NK-92 treated with Interleukin-12 subunit alpha and Interleukin-12 subunit beta, amount 100 ng/mL, for 24 hours (cell line): ENCODE data around the gene FKBP15.
A peak's percentile ranks its signal among the peaks of the same experiment; 100 is the strongest.
"Not testable (repeated sequence)": the region's sequence is repeated elsewhere in the genome, so short reads cannot be mapped to it uniquely, and the experiment has no call there.

Experiments used
- DNase-seq: peaks from one replicate; lab custom pipeline; 2025; lab: John Stamatoyannopoulos, UW

Gene FKBP15

DNA sequence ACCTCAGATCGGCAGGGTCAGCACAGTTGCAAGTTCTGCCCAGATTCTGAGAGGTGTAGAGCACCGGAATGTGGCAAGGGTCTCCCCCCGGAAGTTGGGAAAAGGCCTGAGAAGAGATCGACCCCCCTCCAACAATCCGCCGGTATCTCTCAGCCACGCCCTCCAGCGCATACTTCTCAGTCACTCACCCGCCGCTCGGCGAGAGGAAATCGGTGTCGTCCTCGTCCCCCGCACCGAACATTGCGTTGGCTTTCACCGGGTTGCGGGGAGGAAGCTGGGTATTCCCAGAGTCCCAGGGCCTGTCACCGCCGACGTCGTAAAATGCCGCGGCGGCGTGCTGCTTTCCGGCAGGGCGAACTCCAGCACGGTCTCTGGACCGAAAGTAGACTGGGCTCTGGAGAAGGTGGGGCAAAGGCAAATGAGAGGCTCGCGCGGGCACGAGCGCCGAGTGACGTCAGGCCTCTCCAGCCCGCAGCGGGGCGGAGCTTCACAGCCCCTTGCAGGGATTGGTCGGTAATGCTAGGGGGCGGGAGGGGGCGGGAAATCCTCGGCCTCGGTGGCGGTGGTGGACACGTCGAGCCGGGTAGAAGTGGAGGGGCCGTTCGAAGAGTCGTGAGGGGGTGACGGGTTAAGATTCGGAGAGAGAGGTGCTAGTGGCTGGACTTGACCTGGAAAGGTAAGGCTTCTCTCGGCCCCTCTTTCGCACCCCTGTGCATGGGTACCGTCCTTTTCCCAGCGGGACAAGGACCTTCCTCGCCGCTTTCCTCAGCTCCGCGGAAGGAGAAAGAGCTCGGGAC lies at the start of gene FKBP15, which contains the start of gene SLC31A1:
Gene FKBP15, minus strand, starts transcription at position 275 of the 797 bp plus-strand sequence. Its CDS starts 34 bp downstream, at position 241.
Gene SLC31A1, plus strand, starts transcription at position 542 of the 797 bp plus-strand sequence. CDS start 34,605 bp downstream, outside the sequence.
- peak; percentile 92 for DNase-seq

DNA sequence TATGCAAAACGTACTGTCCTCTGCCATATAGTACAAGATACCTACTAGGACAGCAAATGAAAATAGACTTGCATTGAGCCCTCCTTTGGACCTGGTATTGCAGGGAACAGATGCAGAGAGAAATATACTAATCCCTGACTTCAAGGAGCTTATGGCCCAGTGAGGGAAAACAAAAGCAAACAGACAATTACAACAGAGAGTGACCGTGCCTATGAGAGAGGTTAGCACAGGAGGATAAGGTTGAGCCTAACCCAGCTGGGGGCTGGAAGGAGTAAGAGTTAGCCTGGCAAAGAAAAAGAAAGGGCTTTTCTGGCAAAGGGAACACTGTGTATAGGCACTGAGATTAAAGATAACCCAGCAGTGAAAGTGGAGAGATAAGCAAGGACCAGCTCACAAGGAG lies 48.8 kb upstream of the FKBP15 start:
- DNase-seq: no peak

- no peak for DNase-seq
Measured at GRCh38 chr9:113269355-113269754, 48.3 kb upstream of the FKBP15 start.

GRCh38 chr9:113267911-113268566 lies 47.0 kb upstream of the FKBP15 start:
- no peak for DNase-seq

GRCh38 chr9:113266174-113266573 lies 45.1 kb upstream of the FKBP15 start:
- DNase-seq: no peak

- no peak for DNase-seq
Measured at GRCh38 chr9:113261917-113262671, 41.0 kb upstream of the FKBP15 start.

DNA sequence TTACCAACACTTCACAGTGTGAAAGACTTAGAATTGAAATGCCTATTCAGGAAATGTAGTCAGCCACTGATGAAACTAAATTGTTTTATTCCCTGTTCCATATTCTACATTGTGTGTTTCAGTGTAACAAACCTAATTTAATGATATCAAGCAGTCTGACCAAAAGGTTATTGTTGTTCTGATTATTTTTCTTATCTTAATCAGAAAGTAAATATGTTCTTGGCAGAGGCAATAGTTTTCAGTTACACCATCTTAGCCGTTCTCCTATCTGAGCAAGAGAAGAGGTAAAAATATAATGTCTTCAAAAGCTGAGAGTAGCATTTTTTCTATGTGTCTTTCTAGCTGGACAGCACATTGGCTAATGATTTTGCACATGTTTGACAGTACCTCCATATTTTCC lies 37.2 kb upstream of the FKBP15 start:
- DNase-seq: no peak

- DNase-seq: no peak
Measured at GRCh38 chr9:113257863-113258262, 36.8 kb upstream of the FKBP15 start.

- DNase-seq: no peak
Measured at GRCh38 chr9:113255438-113255837, 34.4 kb upstream of the FKBP15 start.

DNA sequence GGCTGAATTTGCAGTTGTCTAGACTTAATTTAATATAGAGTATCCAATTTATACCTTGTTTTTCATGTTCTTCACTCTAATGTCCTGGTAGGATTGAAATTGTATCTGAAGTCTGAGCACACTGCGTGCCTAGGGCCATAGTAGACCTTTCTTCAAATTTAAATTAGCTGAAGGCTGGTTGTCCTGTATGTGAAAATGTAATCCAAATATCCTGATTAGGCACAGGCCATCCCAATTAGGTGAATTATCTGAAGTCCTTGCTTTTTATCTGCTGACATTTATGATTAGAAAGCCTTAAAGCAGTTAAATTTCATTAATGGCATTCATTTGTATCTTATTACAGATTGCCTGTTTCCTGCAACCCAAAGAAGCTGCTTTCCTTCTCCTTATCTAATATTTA lies 33.9 kb upstream of the FKBP15 start:
- DNase-seq: no peak

DNA sequence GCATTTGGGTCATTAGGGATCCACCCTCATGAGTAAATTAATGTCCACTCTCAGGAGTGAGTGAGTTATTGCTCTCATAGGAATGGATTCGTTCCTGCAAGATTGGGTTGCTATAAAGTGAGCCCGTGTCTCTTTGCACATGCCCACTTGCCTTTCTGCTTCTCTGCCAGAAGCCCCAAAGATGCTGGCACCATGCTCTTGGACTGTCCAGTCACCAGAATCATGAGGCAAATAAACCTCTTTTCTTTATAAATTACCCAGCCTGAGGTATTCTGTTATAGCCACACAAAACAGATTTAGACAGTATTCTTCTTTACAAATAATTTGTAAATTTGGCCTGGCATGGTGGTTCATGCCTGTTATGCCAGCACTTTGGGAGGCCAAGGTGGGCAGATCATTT lies 29.7 kb upstream of the FKBP15 start:
- DNase-seq: no peak

GRCh38 chr9:113249661-113250060 lies 28.6 kb upstream of the FKBP15 start:
- DNase-seq: not testable (repeated sequence)

DNA sequence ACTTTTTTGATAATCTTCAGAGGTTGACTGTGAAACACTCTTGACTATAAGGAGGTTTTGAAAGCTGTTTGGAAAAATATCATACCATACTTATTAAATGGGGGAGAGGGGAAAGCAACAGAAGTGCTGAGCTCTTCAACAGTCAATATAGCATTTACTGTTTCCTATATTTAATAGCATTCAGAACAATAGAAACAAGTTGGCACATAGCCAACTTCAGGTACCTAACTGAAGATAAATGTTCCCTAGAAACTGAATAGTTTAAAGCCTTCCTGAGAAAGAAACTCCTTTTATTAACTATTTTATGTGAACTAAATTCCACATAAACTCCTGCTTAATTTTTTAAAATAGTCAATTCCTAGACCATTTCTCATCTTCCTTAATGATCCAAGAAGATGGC lies 26.6 kb upstream of the FKBP15 start:
- no peak for DNase-seq

- DNase-seq: no peak
Measured at GRCh38 chr9:113246928-113247327, 25.9 kb upstream of the FKBP15 start.

DNA sequence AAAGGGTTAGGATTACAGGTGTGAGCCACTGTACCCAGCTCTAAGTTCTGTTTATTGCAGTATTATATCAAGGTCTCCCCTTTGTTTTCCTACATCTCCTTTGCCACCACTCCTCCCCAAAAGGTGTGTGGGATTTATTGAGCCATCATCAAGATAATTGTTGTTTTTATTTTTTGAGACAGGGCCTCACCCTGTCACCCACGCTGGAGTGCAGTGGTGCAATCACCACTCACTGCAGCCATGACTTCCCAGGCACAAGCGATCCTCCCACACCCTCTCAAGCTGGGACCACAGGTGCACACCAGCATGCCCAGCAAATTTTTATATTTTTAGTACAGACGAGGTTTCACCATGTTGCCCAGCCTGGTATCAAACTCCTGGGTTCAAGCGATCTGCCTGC lies 24.8 kb upstream of the FKBP15 start:
- DNase-seq: no peak

- DNase-seq: no peak
Measured at GRCh38 chr9:113244556-113244955, 23.5 kb upstream of the FKBP15 start.

DNA sequence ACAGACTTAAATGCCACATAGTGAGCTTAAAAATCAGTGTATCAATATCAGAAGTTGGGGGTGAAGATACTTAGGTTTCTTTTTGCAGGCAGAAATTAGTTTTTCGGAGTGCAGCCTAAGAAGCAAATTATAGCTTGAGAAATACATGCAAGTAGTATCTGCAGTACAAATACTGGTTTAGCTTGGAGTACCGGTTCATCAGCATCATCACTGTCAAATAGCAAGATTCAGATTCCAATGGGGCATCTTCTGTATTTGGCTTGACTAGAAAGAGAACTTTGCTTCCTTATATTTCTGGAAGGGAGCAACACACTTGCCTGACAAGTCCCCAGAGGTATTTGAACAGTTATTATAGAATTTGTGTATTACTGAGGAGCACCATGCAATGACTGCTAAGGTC lies 20.1 kb upstream of the FKBP15 start:
- DNase-seq: no peak

GRCh38 chr9:113238859-113239232 lies 17.8 kb upstream of the FKBP15 start:
- DNase-seq: no peak

GRCh38 chr9:113238202-113238858 lies 17.3 kb upstream of the FKBP15 start:
- DNase-seq: no peak

DNA sequence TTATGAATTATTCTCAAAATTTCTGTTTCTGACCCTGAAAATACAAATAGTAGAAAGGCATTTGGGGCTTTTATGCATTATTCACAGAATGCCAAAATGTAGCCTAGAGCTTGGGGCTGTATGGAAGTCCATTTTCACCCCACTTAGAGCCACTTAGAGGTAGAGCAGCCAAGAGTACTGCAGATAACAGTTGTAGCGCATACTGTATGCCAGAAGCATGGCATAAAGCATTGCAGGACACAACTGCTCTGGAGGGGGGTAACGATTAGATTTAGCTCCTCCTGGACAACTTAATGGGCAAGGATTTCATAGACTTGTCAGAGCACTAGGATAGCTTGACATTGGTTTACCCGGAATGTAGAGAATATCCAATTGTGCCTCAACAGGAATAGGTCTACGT lies 15.9 kb upstream of the FKBP15 start:
- no peak for DNase-seq

DNA sequence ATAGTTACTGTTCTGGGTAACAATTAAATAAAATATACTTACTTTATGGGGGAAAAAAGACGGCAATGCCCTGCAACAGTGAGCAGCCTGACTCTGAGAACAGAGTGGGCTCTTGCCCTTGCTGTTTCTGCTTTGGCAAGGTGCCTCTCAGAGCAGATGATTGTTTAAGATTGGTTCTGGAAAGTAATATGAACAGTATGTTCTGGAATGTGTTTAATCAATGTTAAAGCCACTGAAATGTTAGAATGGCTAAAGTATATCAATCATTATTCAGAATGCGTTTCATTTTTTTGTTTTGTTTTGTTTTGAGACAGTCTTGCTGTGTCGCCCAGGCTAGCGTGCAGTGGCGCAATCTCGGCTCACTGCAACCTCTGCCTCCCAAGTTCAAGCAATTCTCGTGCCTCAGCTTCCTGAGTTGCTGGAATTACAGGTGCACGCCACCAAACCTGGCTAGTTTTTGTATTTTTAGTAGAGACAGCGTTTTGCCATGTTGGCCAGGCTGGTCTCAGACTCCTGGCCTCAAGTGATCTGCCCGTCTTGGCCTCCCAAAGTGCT lies 14.7 kb upstream of the FKBP15 start:
- DNase-seq: not testable (repeated sequence)

DNA sequence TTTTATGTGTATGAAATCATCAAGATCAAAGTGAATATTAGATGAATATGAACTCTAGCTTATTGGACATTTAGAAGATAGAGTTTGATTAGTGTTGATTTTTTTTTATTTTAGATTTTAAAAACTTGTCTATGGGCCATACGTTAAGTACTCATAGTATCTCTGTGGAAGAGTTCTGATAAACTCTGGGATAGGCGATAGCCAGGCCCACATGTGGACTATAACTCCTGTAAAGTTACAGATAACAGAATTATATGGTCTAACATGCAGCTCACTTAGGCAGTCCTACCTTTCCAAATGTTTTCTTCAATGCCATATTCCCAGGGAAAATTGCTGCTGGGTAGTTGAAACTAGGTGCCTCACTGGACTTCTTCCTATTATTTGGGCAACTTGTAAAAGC lies 10.6 kb upstream of the FKBP15 start:
- DNase-seq: no peak
